ENCODE results near the gene HSPB6. TPM values are rescaled to one million over a fixed set of nuclear protein-coding genes. Genes with fewer than 3 reads are reported as not detected.

Gene HSPB6
- total and polyA plus RNA-seq, 2 of the 8 experiments (the other 6 are each of a cell fraction or from before 2014, with no cell fraction given), result 0.91 TPM; not detected in 1

DNA sequence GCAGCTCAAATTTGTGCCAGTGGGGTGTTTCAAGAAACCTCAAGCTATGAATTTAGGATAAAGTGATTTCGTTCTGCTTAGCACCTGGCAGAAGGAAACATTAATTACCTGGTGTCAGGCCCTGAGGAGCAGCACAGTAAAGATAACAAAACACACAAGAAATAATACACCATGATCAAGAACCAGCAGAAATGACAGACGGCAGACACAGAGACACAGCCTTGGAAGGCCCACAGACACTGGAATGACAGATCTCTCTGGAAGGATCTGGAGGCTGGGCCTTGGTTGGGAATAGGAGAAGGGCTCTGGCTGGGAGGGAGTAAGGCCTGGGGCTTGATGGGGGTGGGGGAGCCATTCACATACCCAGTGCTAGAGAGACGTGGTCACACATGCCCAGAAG, 45.0 kb upstream of the HSPB6 start:
- Histone ChIP-seq H2BK5ac (ENCODE audit: low read depth, low read length) (no peak overlapping the region), H3K27me3 (replicated peaks in 1 of 4; ENCODE audit: control insufficient read depth in 3 of 4, extremely low read depth in 1 of 4, insufficient read depth in 3 of 4, low read length in 3 of 4) (peaks cover 0 to 11% (median 10%) of the 10 kb centered on the region in 4 experiments; a peak in 6 of 7 replicates), H4K91ac (replicated peaks; ENCODE audit: insufficient read length, low read length) (no peak overlapping the region), H2AK5ac (ENCODE audit: low read depth, low read length) (no peak overlapping the region), H3K79me2 (ENCODE audit: control insufficient read depth in 1 of 2, insufficient read depth in 2 of 2, low read length in 2 of 2) (no peaks in the 10 kb centered on the region), H3K79me1 (ENCODE audit: low read depth, low read length) (no peaks in the 10 kb centered on the region), H4K20me1 (replicated peaks in 1 of 2; ENCODE audit: control insufficient read depth in 1 of 2, insufficient read depth in 2 of 2, low read length in 2 of 2) (no peaks in the 10 kb centered on the region), H3K23ac (ENCODE audit: insufficient read length) (no peak overlapping the region), H3K18ac (ENCODE audit: extremely low read depth, low read length) (no peak overlapping the region), H3K36me3 (ENCODE audit: control insufficient read depth in 2 of 4, insufficient read depth in 4 of 4, low read length in 3 of 4) (no peaks in the 10 kb centered on the region), H4K8ac (ENCODE audit: extremely low read depth, insufficient read depth, low read length) (no peak overlapping the region), H4K5ac (ENCODE audit: insufficient read length, low read depth, low read length) (no peak overlapping the region), H3K4me1 (replicated peaks in 1 of 4; ENCODE audit: control insufficient read depth in 3 of 4, insufficient read depth in 4 of 4, low read length in 3 of 4) (peaks cover 0 to 5% (median 4%) of the 10 kb centered on the region in 4 experiments; a peak in 5 of 7 replicates), H3K4me2 (ENCODE audit: insufficient read depth in 1 of 2, low read depth in 2 of 2, low read length in 2 of 2) (no peak overlapping the region), H2BK120ac (replicated peaks; ENCODE audit: low read depth, low read length) (no peak overlapping the region), H3K56ac (replicated peaks; ENCODE audit: insufficient read length, low read depth, low read length) (no peak overlapping the region), H3K27ac (ENCODE audit: low read depth, low read length) (no peak overlapping the region), H3K14ac (ENCODE audit: insufficient read length) (no peak overlapping the region), H3K9ac (replicated peaks in 1 of 4; ENCODE audit: extremely low read depth in 1 of 4, low read depth in 3 of 4, low read length in 3 of 4) (no peak overlapping the region), H3K4me3 (ENCODE audit: extremely low read depth in 1 of 4, insufficient read depth in 2 of 4, low read depth in 3 of 4, low read length in 4 of 4) (no peak overlapping the region), H3K4ac (replicated peaks; ENCODE audit: insufficient read length, low read depth, low read length) (no peak overlapping the region), H3K9me3 (ENCODE audit: insufficient read depth in 2 of 2, low read depth in 1 of 2, low read length in 1 of 2) (no peaks in the 10 kb centered on the region), H2BK12ac (ENCODE audit: low read depth, low read length) (no peak overlapping the region), H2BK20ac (ENCODE audit: low read length) (no peak overlapping the region), H2AFZ (ENCODE audit: low read length) (no peak overlapping the region), H3K23me2 (ENCODE audit: low read depth, low read length) (peaks cover 10% of the 10 kb centered on the region; the same call in 1 of the 2 replicates), H2BK15ac (ENCODE audit: low read length) (no peak overlapping the region)
- FAIRE-seq (no peak), DNase-seq (ENCODE audit: low read depth in 1 of 2, low spot score in 2 of 2) (no peak)
- WGBS, 2 experiments (ENCODE audit: extremely low coverage in 1 of 2, insufficient coverage in 1 of 2, insufficient read length in 1 of 2, insufficient replicate concordance in 2 of 2, low coverage in 1 of 2, low lambda C conversion rate in 2 of 2, missing lambda C conversion rate in 1 of 2), result 84% methylated on average over 3 of the region's 3 CpGs; no CpG with 5 or more reads in 1 of the 2 experiments
- ChIA-PET POLR2A (ENCODE audit: partially characterized antibody) (interaction anchor here (1.4 to 1.9 kb wide), 2 partner anchors 14 to 68 kb away, joined by 3 to 5 read pairs; no protein-coding TSS in a partner anchor), CTCF (ENCODE audit: partially characterized antibody) (interaction anchor here (0.6 kb wide), 3 partner anchors 11 to 313 kb away, joined by 3 to 4 read pairs (median 3); no protein-coding TSS in a partner anchor)
- TF ChIP-seq, protein P1, sequence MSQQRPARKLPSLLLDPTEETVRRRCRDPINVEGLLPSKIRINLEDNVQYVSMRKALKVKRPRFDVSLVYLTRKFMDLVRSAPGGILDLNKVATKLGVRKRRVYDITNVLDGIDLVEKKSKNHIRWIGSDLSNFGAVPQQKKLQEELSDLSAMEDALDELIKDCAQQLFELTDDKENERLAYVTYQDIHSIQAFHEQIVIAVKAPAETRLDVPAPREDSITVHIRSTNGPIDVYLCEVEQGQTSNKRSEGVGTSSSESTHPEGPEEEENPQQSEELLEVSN (IDR thresholded peaks at IDR 0.05), result no peak
- TF ChIP-seq TAF7 (optimal IDR thresholded peaks at IDR 0.05; ENCODE audit: borderline replicate concordance, low read depth, low read length) (no peak), SUZ12 (IDR thresholded peaks at IDR 0.05; ENCODE audit: low read length) (no peak)

Data from H1 (cell line).